BJ (cell line): ENCODE data around the gene THEMIS2. TPM values are rescaled to one million over a fixed set of nuclear protein-coding genes. Genes with fewer than 3 reads are reported as not detected.

ENCODE experiments used
- CTCF ChIA-PET: fragments of 350-600 bp; formaldehyde crosslinking; extraction: SDS; loops from one replicate; lab custom pipeline; 2021; ENCODE audit warnings: antibody characterized with exemption, inconsistent platforms; lab: Yijun Ruan, JAX
- POLR2A ChIA-PET: fragments of 300-600 bp; sonication (Branson Sonifier 250); formaldehyde crosslinking; extraction: SDS; loops from one replicate; lab custom pipeline; 2021; ENCODE audit warnings: antibody characterized with exemption; lab: Charles Lee
- DNase-seq: peaks from one replicate; pipeline ENCODE4 v3.0.0-alpha.2; 2011; ENCODE audit warnings: low read depth
- H3K27me3 ChIP-seq: 2 replicates; pipeline ENCODE4 v1.6.0; 2011; ENCODE audit warnings: low read length; ENCODE audit not compliant: control insufficient read depth, insufficient read depth
- H3K36me3 ChIP-seq: 2 replicates; pipeline ENCODE4 v1.5.1; 2011; ENCODE audit warnings: low read length; ENCODE audit not compliant: control insufficient read depth, insufficient read depth
- H3K4me3 ChIP-seq: 2 replicates; pipeline ENCODE4 v1.5.1; 2011; ENCODE audit warnings: low read depth, mild to moderate bottlenecking, control low read depth, low read length
- CTCF ChIP-seq: IDR thresholded peaks from 2 replicates; pipeline ENCODE4 v1.5.1; 2011; ENCODE audit warnings: low read depth, mild to moderate bottlenecking, control low read depth, inconsistent platforms, low read length, moderate library complexity; ENCODE audit not compliant: insufficient read depth
- polyA plus RNA-seq: library from polyadenylated mRNA; depleted of rRNA; stranded (reverse); fragments of >200 nt; gene quantifications from 2 replicates; pipeline ENCODE4 v1.2.3, GENCODE V29; 2011

Gene THEMIS2
- polyA plus RNA-seq, 1 experiment, result 2.0 TPM

- CTCF ChIA-PET, result no interaction called here
- TF ChIP-seq CTCF, result no peak
- H3K4me3 ChIP-seq, result no peak overlapping the region
- POLR2A ChIA-PET, result no interaction called here
- DNase-seq, result no peak
- H3K27me3 ChIP-seq, result no peaks in the 10 kb centered on the region
- peaks cover 13% of the 10 kb centered on the region for H3K36me3 ChIP-seq
Measured at GRCh38 chr1:27889506-27889905, 17.2 kb downstream of the THEMIS2 start.

DNA sequence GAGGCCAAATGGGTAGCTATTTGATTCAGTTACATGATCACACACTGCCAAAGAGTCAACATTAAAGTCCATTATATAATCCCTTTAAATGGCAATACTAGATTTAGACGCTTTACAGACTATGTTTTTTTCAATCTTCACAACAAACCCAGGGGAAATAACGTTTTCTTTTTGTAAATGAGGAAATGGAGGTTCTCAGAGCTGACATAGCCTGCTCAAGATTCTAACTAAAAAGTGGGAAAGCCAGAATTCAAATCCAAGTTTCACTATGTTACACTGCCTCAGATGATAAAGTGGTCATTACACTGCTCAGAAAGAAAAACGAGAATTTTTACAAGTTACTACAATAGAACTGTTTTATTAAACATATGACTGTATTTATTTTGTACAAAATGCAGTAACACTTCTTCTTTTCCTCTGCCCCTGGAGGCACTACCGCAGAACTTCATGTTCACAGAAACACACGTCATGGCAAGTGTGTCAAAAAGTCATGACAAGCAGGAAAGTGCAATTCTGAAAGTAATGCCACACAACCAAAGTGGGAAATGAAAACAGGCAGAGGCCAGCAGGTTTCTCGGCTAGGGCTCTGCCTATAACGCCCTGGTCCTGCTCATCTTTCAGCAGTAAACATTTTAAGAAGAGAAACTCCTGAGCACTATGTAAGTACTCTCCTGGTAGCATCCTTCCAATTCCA is 19.0 kb downstream of the THEMIS2 start:
- CTCF ChIA-PET, result interaction anchor here (0.8 to 1.7 kb wide), 2 partner anchors 16 to 17 kb away, joined by 3 to 5 read pairs; no protein-coding TSS in a partner anchor

GRCh38 chr1:27894521-27894920 is 22.2 kb downstream of the THEMIS2 start:
- no peaks in the 10 kb centered on the region for H3K27me3 ChIP-seq
- CTCF ChIA-PET, result no interaction called here
- peaks cover 20% of the 10 kb centered on the region for H3K36me3 ChIP-seq
- DNase-seq, result no peak
- no peak overlapping the region for H3K4me3 ChIP-seq
- POLR2A ChIA-PET, result no interaction called here
- no peak for TF ChIP-seq CTCF

More for the DNA sequence above, 19.0 kb downstream of the THEMIS2 start:
- Histone ChIP-seq H3K27me3 (no peaks in the 10 kb centered on the region), H3K4me3 (no peak overlapping the region), H3K36me3 (peaks cover 18% of the 10 kb centered on the region)
- TF ChIP-seq CTCF, result no peak
- POLR2A ChIA-PET, result no interaction called here
- DNase-seq, result no peak

DNA sequence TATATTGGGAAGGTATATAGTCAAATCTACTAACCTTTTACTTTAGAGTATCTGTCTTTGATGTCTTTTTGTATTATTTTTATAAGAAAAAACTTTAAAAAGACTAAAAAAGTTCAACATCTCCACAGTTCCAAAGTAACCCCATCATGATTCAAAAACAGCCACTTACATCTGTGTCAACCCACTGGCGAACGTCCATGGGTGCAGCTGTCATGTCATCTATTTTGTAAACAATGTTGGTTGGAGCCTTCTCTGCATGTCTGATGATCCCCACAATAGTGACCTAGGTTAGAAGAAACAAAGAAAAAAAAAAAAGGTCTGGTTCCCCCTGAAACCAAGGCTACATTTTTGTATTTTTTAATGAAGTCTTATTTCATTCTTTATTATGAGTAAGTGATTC is 34.4 kb downstream of the THEMIS2 start:
- ChIA-PET POLR2A (no interaction called here), CTCF (no interaction called here)
- no peak for DNase-seq
- Histone ChIP-seq H3K27me3 (no peaks in the 10 kb centered on the region), H3K36me3 (no peaks in the 10 kb centered on the region; the same call in none of the 2 replicates), H3K4me3 (no peak overlapping the region)
- no peak for TF ChIP-seq CTCF

GRCh38 chr1:27912429-27912828 is 40.1 kb downstream of the THEMIS2 start:
- TF ChIP-seq CTCF, result no peak
- DNase-seq, result no peak
- CTCF ChIA-PET, result interaction anchor here (0.8 kb wide), 1 partner anchor 15 kb away, joined by 3 read pairs; no protein-coding TSS in a partner anchor
- no peak overlapping the region for H3K4me3 ChIP-seq
- H3K27me3 ChIP-seq, result no peaks in the 10 kb centered on the region
- no peaks in the 10 kb centered on the region for H3K36me3 ChIP-seq
- POLR2A ChIA-PET, result no interaction called here
